Left colon (tissue), 2 donors: ENCODE results near the gene MRAS. TPM values are rescaled to one million over a fixed set of nuclear protein-coding genes. Genes with fewer than 3 reads are reported as not detected.

Source experiments
- ATAC-seq: fragments of 200-7000 bp; cut with Tn5 transposase; one replicate; pipeline ENCODE4 v1.9.1; 2020; ENCODE audit warnings: mild to moderate bottlenecking, moderate library complexity
- DNase-seq, 2 donors: peaks; one replicate each; pipeline ENCODE4 v3.0.0-alpha.2; 2020
- intact Hi-C, 2 donors: fragments of 100-400 bp; cut with DNase I in 1 of 2; cut with micrococcal nuclease in 1 of 2; formaldehyde crosslinking; loops; one replicate each; pipeline versions ENCODE4 v1.11.2 to v1.14.0; 2022; cut with DNase I, micrococcal nuclease
- total RNA-seq, 2 donors: library from RNA; stranded (reverse); fragmentation: NEBNext Ultra II Directional; extraction: Animal tissue kit (Norgen Biotek cat#: 25700); gene quantifications; one replicate each; pipeline ENCODE4 v1.2.1, GENCODE V29; 2021
- donor health status: DM: no; HTN: no; CAD: no.
- donor health status: DM: yes; HTN: yes; CAD: no.

Gene MRAS
- total RNA-seq, 2 donors from 2014 or later, result 3.9 to 6.3 TPM

DNA sequence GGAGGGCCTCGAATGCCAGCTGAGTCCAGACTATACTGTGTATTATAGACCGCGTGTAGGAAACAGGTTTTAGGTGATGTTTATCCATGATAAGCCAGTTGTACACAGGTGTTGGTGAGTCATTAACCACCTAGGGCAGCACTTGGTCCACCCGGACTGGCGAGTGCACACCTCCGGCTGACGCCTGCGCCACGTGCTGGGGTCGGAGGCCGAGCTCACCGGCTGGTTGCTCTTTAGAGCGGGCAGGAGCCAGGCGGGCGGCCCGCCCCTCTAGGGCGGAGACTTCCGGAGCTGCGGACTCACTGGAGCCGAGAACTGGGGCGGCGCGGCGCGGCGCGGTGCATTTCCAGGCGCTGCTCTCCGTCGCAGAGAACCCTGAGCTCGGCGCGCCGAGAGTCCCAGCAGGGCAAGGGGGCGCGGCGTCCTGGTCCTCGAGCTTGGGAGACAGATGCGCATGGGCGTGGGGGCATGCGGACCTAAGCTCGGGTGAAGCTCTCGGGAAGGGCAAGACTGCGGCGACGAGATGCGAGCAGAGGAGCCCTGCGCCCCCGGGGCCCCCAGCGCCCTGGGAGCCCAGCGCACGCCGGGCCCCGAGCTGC, 86.0 kb downstream of the MRAS start, which contains the start of gene ESYT3:
Gene ESYT3, plus strand, starts transcription at position 341 of the 599 bp plus-strand sequence. Its CDS starts 183 bp downstream, at position 524.
- intact Hi-C loops, result no loop called here
- peak; percentile 78 to 79 for DNase-seq
- peak; percentile 96 for ATAC-seq

DNA sequence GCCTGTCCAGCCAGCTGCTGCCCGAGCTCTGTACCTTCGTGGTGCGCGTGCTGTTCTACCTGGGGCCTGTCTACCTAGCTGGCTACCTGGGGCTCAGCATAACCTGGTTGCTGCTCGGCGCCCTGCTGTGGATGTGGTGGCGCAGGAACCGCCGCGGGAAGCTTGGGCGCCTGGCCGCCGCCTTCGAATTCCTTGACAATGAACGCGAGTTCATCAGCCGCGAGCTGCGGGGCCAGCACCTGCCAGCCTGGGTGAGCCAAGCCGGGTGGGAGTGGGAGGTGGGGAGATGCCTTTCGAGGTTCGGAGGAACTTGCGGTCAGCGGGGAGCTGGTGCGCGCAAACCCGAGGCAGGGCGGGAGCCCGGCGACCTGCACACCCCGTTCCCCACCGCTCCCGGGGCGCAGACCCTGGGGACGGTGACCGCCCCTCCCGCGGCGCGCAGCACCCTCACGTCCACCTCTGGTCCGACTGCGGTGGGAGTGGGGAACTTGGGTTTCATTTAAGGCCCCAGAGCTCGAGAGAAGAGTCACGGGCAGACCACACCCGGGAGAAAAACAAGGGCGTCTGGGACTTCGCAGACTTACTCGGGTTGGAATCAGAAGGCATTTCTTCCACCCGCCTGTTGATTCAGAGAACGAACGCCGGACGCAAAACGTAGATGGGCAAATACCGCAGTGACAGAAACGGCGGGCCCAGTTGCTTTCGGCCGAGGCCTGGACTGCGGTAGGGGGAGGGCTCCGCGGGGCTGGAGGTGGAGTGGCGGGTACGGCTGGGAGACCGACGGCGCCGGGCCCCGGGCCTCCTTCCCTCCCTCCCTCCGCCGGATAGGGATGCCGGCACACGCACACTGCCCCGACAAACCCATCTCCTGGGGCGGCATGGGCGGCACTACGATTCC, 86.7 kb downstream of the MRAS start:
- intact Hi-C loops, result no loop called here
- DNase-seq, result peak in 1 of 2 donors; percentile 19

DNA sequence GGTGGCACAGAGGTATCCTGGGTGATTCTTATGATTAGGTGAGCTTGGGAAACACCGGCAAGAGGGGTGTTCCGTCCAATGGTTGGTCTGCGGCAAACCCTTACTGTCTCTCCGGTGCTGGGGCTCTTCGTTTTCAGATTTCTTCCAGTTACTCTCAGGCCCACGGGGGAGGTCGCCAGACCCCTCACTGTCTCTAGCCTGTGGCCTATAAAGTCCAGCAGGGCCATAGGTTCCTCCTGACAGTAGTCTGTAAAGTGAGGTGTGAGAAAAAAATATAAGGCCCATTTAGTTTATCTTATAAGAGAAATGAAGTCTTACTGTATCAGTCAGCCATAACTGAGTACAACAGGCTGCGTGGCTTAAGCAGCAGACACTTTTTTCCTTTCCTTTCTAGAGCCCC, 87.5 kb downstream of the MRAS start:
- intact Hi-C loops, result no loop called here
- no peak for DNase-seq
- ATAC-seq, result no peak

More for the DNA sequence above, 86.7 kb downstream of the MRAS start:
- peak; percentile 46 for ATAC-seq

- ATAC-seq, result no peak
- DNase-seq, result no peak
- intact Hi-C loops, result no loop called here
These were observed 88.9 kb downstream of the MRAS start for GRCh38 chr3:138437281-138437680.

- no peak for DNase-seq
- intact Hi-C loops, result no loop called here
These were observed 90.5 kb downstream of the MRAS start for GRCh38 chr3:138438896-138439295.

DNA sequence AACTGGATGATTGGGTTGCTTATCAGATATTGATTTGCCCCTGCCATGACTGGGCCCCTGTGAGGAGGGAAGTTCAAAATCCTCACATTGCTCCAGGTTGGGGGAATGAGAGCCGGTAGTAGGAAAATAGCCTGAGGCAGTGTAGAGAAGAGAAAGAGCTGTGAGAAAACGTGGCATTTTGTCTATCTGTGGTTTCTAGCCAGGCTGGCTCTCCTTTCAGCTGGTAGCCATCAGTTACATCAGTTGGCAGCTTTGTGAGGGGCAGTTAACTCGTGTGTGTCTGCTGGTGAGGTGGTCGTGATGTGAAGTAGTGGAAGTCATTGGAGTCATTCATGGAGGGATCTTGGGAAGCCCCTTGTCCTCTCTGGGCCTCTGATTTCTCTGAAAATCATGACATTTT, 91.3 kb downstream of the MRAS start:
- DNase-seq, result no peak
- ATAC-seq, result no peak
- intact Hi-C loops, result no loop called here

More at GRCh38 chr3:138438896-138439295, 90.5 kb downstream of the MRAS start:
- no peak for ATAC-seq

- ATAC-seq, result no peak
- DNase-seq, result no peak
- intact Hi-C loops, result no loop called here
These were observed 91.7 kb downstream of the MRAS start for GRCh38 chr3:138440121-138440521.

DNA sequence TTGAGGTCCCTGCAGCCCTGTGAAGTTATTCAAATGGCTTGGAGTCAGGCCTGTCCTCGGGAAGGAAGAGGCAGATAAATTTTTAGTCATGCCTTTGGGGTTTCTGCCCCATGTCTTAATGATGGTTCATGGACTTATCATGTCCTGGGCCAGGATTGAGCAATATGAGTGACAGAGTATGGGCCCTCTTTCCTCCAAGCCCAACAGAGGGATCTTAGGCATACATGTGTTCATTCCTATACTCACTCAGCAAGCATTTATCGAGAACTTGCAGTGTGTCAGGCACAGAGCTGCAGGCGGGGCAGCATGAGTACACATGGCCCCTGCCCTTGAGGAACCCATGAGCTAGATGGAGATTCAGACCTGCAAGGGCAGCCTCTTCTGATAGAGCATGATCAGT, 92.2 kb downstream of the MRAS start:
- intact Hi-C loops, result no loop called here
- DNase-seq (no peak), ATAC-seq (no peak)

DNA sequence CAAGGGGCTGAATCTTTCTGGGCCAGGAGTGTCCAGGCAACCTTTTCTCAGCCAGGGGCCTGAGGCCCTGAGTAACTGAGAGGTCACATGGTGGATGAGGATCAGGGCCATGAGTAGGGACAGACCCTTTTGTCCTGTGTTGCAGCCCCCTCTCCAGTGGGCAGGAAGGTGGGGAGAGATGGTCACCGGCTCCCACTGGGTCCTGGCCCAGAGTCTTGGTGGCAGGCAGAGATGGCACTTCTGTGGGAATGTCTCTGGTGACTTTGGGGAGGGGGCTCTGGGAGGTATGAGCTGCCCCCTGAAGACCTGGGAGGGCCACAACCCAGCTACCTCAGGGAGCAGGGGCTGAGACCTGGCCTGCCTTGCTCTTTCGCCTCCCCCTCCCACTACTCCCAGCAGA, 92.9 kb downstream of the MRAS start:
- intact Hi-C loops, result no loop called here
- no peak for DNase-seq
- no peak for ATAC-seq

DNA sequence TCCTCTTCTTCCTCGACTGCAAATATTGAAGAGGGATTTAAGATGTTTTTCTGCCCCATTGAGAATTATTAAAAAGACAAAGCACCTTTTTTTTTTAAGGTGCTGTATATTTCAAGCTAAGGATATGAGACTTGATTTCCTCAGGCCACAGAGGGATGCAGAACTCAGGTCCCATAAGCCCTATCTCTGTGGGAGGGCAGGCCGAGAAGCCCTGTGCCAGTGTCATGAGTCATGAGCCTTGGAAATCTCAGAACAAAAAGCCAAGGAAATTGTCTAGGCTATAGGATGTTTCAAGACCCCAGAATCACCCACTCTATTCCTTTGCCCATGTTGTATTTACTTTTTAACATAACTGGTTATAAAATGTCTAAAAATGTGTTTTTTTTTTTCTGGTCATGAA, 93.4 kb downstream of the MRAS start:
- intact Hi-C loops, result no loop called here
- DNase-seq (no peak), ATAC-seq (no peak)

DNA sequence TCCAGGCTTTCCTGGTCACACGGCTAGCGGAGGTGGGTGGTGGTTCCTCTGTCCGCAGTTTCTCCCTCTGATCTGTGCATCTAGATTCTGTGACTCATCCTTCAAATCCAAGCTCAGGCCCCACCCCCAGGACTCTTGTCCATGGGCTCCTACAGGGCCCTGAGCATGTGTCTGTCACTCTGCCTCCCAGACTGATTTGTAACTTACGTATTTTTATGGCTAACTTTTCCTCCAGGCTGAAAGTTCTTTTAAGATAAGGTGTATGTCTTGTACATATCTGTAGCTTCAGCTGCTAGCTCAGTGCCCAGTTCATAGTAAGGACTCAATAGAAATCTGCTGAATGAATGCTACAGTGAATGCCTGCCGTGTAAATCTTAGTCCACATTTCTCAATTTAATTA, 94.1 kb downstream of the MRAS start:
- intact Hi-C loops, result no loop called here
- no peak for DNase-seq

DNA sequence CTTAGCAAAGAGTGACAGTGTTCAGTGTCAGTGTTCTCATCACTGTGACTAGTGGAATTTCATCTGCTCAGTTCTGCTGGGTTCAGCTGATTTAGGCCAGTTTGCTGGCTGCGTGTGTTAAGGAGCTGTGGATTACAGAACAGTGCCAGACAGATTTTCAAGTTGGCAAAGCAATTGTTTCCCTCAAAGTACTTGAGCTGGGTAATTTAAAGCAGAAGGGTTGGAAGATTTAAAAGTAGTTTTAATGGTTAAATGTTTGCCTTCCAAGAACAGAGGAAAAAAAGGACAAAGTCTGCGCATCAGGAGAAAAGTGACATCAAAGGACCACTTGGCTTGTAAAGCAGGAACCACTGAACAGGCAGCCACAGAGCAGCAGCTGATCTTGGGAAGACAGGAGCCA, 94.7 kb downstream of the MRAS start:
- intact Hi-C loops, result no loop called here
- ATAC-seq (no peak), DNase-seq (no peak)

More for the DNA sequence above, 94.1 kb downstream of the MRAS start:
- no peak for ATAC-seq

- DNase-seq (no peak), ATAC-seq (no peak)
- intact Hi-C loops, result no loop called here
These were observed 95.4 kb downstream of the MRAS start for GRCh38 chr3:138443521-138444503.

GRCh38 chr3:138445236-138445635, 96.9 kb downstream of the MRAS start:
- DNase-seq (no peak), ATAC-seq (no peak)
- intact Hi-C loops, result no loop called here

- ATAC-seq (no peak), DNase-seq (no peak)
- intact Hi-C loops, result no loop called here
These were observed 97.3 kb downstream of the MRAS start for GRCh38 chr3:138445654-138446053.

DNA sequence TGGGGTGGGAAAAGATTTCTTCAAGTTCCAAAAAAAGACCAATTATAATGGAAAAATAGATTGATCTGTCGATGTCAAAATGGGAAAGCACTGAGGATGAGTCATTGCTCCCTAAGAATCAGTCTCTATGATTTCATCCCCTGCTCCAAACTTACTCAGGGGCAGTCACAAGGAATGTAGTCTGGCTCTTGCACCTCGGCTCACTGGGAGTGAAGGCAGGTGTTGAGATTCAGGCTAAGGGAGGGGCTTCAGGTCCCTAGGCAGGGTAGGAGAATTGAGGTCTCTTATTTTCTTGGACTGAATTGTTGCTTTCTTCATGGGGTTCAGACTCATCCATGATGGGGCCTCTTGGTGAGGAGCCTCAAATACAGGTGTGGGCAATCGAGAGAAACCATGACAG, 100.3 kb downstream of the MRAS start:
- intact Hi-C loops, result no loop called here
- DNase-seq (no peak), ATAC-seq (no peak)

DNA sequence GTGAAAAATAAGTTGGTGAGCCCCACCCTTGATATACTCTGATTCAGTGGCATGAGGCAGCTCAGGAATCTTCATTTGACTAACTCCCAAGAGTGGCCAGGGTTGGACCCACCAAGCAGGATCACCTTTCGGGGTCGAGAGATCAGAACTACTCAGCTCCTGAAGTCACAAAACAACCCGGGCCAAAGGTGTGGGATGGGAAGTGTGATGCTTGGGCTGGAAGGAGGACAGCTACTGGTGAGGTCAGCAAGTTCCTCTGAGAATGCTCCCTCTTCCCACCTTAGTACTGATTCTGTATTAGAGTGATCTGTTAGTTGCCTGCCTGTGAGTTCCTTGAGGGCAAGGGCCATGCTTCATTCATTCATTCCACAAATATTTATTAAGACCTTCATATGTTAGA, 101.1 kb downstream of the MRAS start:
- intact Hi-C loops, result no loop called here
- ATAC-seq (no peak), DNase-seq (no peak)

DNA sequence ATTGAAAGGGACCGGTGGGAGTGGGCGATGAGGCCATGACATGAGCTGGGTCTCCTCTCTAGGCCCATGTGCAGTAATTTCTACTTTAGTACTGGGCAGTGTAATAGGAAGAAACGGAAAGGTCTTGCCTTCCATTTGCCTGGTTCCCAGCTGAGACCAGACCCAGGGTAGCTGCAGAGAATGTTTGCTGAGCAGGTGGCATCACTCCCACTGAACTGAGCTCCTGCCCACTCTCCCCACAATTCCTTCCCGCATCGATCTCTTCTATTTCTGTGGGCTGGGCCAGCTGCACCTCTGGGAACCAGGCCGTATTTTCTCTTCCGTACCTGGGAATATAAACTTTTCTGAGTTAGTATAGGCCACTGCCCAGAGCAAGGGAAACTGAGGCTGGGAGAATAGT, 101.8 kb downstream of the MRAS start:
- no peak for DNase-seq
- intact Hi-C loops, result no loop called here
- no peak for ATAC-seq

DNA sequence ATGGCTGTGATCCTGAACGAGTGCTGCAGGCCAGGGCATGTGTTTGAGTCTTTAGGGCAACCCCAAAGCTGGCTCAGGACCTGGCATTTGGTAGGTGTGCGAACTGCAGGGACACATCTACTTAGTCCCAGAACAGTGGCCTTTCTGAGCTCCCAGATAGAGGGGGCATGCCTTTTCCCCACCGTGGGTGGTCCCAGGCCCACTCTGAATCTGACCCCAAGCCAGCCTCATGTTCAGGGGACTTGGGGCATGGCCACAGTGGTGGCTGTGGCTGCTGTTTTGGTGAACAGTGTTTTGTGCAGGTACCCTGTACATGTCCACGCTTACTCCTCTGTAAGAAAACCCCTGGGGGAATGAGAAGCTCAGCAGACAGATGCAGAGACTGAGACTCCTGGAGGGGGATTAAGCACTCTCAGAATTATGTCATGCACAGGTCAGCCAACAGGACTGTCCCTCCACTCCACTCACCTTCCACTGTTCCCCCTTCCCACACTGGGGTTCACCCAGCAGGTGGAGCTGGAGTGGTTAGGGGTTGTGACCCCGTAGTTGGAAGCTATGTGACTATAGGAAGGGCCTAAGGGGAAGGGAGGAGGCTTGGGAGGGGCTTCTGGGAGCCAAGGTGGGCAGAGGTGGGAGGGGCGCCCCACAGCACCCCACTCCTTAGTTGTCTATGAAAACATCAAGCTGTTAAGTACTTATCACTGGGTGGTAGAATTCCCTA, 102.5 kb downstream of the MRAS start:
- ATAC-seq (no peak), DNase-seq (no peak)
- intact Hi-C loops, result no loop called here
